ENCODE data around the gene ST14.

GRCh38 chr11:130137999-130138398 is 21.6 kb upstream of the ST14 start:
- TF ChIP-seq, protein P1, sequence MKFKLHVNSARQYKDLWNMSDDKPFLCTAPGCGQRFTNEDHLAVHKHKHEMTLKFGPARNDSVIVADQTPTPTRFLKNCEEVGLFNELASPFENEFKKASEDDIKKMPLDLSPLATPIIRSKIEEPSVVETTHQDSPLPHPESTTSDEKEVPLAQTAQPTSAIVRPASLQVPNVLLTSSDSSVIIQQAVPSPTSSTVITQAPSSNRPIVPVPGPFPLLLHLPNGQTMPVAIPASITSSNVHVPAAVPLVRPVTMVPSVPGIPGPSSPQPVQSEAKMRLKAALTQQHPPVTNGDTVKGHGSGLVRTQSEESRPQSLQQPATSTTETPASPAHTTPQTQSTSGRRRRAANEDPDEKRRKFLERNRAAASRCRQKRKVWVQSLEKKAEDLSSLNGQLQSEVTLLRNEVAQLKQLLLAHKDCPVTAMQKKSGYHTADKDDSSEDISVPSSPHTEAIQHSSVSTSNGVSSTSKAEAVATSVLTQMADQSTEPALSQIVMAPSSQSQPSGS (CRISPR knock-in tag; IDR thresholded peaks at IDR 0.05; ENCODE audit: borderline replicate concordance, low read depth): no peak
- TF ChIP-seq, protein P2, sequence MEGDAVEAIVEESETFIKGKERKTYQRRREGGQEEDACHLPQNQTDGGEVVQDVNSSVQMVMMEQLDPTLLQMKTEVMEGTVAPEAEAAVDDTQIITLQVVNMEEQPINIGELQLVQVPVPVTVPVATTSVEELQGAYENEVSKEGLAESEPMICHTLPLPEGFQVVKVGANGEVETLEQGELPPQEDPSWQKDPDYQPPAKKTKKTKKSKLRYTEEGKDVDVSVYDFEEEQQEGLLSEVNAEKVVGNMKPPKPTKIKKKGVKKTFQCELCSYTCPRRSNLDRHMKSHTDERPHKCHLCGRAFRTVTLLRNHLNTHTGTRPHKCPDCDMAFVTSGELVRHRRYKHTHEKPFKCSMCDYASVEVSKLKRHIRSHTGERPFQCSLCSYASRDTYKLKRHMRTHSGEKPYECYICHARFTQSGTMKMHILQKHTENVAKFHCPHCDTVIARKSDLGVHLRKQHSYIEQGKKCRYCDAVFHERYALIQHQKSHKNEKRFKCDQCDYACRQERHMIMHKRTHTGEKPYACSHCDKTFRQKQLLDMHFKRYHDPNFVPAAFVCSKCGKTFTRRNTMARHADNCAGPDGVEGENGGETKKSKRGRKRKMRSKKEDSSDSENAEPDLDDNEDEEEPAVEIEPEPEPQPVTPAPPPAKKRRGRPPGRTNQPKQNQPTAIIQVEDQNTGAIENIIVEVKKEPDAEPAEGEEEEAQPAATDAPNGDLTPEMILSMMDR (IDR thresholded peaks at IDR 0.05): no peak
- TF ChIP-seq MYBL2 (CRISPR knock-in tag; IDR thresholded peaks at IDR 0.05) (no peak), ZSCAN18 (CRISPR knock-in tag; IDR thresholded peaks at IDR 0.05) (no peak)
